SH-SY5Y (cell line): ENCODE results near the gene MOB3B.

Source experiments
- GATA2 ChIP-seq: IDR thresholded peaks from 2 replicates; pipeline ENCODE4 v1.6.1; 2011; ENCODE audit warnings: mild to moderate bottlenecking, low read depth, low read length
- GATA3 ChIP-seq: IDR thresholded peaks from 2 replicates; pipeline ENCODE4 v1.6.1; 2011; ENCODE audit warnings: low read depth, mild to moderate bottlenecking, low read length, moderate library complexity

GRCh38 chr9:27394826-27395201, 134.8 kb downstream of the MOB3B start:
- TF ChIP-seq GATA2 (no peak), GATA3 (no peak)
